SK-N-MC (cell line): ENCODE measurements around the gene SUCLA2.

Experiments
- EZH2 ChIP-seq: fragments of 200-600 bp; sonication (generic); IDR thresholded peaks from one replicate; pipeline ENCODE4 v1.6.1; 2017; ENCODE audit warnings: antibody characterized with exemption
- FOXP2 ChIP-seq: optimal IDR thresholded peaks from 2 replicates; pipeline ENCODE3; 2011; ENCODE audit warnings: mild to moderate bottlenecking, moderate library complexity; ENCODE audit not compliant: insufficient read depth; ENCODE audit errors: extremely low read length, control extremely low read depth
- POLR2AphosphoS5 ChIP-seq: IDR thresholded peaks from 2 replicates; pipeline ENCODE4 v1.6.1; 2012; ENCODE audit warnings: mild to moderate bottlenecking, low read depth, low read length, borderline replicate concordance

GRCh38 chr13:48042894-48043293 lies 41.8 kb upstream of the SUCLA2 start:
- TF ChIP-seq POLR2AphosphoS5 = no peak
- no peak for TF ChIP-seq EZH2
- no peak for TF ChIP-seq FOXP2
